Stimulated activated CD8-positive, alpha-beta memory T cell treated with anti-CD3 and anti-CD28 coated beads, Interleukin-2, amount 100 ng/mL, for 48 hours (primary cell): ENCODE data around the gene OR5L1.

Experiments used
- DNase-seq, 2 donors: peaks; one replicate each; pipeline ENCODE4 v3.0.0-alpha.2; 2020; ENCODE audit warnings: low read depth in 2 of 2

OR5L1 gene

DNA sequence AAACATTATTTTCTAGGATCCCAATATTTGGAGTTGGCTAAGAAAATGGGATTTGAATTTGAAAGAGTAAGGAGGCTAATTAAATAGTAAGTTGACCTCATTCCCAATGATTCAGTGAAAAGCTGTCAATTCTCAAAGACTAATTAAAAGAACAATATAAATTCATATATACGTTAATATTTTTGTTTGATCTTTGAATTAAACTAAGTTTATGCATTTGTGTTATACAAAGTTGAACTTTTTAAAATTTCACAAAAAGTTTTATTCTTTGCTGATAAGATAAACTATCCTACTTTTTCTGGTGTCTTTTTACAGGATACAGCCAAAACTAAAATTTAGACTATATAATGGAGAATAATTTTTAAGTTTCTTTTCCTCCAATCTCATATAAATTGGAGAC lies at the start of gene OR5L1:
Gene OR5L1, plus strand, starts transcription at position 301 of the 400 bp plus-strand sequence. CDS start 100 bp downstream, outside the sequence.
- DNase-seq, result no peak

DNA sequence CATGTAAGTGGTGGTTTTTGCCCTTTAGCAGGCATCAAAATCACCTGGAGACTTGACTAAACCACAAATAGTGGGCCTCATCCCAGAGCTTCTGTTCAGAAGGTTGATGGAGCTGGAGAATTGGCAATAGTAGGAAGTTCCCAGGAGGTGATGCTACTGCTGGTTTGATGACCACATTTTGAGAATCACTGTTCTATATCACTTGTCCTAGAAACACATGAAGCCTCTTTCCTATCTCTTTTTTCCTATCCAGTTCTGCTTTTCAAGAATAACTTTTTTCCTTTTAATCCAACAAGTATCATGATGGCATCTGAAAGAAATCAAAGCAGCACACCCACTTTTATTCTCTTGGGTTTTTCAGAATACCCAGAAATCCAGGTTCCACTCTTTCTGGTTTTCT lies 38.0 kb upstream of the OR5L1 start, which contains the start of gene OR5D13:
Gene OR5D13, plus strand, starts transcription at position 301 of the 400 bp plus-strand sequence. Its CDS starts 0 bp downstream, at position 301.
- no peak for DNase-seq

DNA sequence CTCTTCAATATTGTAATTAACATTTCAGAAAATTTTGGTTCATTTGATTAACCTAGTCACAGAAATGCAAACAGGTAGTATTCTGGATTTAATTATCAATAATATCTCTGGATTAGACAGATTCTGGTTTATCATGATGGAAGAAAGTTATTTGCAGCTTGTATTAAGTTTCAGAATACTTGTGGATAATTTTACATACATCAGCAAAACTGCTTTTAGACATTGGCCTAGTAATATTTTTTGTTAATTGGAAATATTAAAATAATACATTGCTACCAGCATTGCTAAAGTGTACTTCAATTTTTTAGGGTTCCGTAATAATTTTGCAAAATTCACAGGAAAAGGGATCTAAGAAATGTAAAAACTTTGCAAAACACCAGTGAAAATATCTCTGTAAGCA lies 19.6 kb upstream of the OR5L1 start:
- no peak for DNase-seq

DNA sequence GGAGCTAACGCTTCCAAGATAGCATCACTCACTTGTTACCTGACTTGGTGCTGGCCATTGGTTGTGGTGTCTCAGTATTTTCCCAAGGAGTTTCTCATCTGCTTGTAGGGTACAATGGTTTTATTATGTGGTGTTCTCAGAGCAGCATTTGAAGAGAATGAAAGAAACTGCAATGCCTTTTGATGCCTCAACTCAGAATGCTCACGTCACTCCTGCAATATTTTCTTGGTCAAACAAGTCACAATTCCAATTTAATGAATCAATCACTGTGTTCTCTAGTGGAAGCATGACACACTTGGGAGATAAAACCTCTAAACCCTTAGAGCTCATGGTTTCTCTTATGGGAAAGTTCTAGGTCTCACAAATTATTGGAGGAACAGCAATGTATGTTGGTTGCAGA lies 17.8 kb upstream of the OR5L1 start:
- no peak for DNase-seq

DNA sequence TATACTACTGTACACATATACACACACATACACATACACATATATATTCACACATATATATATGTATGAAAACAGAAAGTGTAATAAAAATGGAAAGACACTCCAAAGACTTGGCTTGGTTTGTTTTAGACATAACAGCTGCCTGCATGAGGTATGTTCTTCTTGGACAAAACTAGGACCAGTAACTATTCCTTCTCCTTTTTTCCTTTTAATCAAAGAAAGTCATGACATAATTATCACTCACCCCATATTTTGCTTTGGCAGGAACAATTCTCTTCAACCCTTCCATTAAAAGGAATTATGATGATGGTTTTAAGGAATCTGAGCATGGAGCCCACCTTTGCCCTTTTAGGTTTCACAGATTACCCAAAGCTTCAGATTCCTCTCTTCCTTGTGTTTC lies 15.9 kb upstream of the OR5L1 start, which contains the start of gene OR5D14:
Gene OR5D14, plus strand, starts transcription at position 301 of the 400 bp plus-strand sequence. Its CDS starts 0 bp downstream, at position 301.
- no peak for DNase-seq

DNA sequence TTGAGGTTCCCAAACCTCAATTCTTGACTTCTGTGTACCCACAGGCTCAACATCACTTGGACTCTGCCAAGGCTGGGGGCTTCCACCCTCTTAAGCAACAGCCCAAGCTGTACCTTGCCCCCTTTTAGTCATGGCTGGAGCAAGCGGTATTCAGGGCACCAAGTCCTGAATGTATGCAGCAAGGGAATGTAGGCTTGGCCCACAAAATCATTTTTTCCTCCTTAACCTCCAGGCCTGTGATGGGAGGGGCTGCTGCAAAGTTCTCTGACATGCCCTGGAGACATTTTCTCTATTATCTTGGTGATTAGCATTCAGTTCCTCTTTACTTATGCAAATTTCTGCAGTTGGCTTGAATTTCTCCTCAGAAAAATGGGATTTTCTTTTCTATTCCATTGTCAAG lies 4.9 kb upstream of the OR5L1 start:
- DNase-seq, result no peak

- DNase-seq, result no peak
Observed at GRCh38 chr11:55819330-55819729, 8.2 kb downstream of the OR5L1 start, which contains the start of gene OR5D18. TSS of gene OR5D18 (plus strand) at chr11:55819630. CDS start at chr11:55819630, 0 bp downstream.

- DNase-seq, result no peak
Observed at GRCh38 chr11:55826919-55827318, 15.8 kb downstream of the OR5L1 start, which contains the start of gene OR5L2. TSS of gene OR5L2 (plus strand) at chr11:55827219. CDS start at chr11:55827219, 0 bp downstream.

DNA sequence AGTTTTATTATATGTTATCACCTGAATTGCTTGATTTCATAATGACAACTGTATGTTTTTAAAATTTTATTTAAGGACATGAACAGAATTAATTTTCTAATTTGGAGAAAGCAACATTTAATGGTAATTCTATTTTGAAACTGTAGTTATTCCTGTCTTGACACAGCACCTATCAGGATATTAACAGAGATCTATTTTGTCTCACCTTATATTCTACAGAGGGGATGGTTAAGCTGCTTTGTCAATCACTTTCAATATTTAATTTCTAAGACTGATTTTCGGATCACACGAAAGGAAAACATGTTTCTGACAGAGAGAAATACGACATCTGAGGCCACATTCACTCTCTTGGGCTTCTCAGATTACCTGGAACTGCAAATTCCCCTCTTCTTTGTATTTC lies 27.3 kb downstream of the OR5L1 start, which contains the start of gene OR5D16:
Gene OR5D16, plus strand, starts transcription at position 301 of the 400 bp plus-strand sequence. Its CDS starts 0 bp downstream, at position 301.
- no peak for DNase-seq

DNA sequence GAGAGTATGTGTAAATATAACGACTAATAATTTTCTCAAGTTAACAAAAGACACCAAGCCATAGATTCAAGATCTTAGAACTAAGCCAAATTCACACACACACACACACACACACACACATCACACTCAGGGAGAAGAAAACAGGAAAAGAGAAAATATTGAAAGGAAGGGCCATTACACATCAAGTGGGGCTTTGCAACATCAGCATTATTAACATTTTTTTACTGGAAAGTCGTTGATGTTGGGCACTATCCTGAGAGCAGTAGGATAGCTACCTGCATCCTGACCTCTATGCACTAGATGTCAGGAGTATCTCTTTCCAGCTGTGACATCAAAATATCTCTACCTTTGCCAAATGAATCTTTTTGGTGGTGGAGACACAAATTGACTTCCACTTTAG lies 36.3 kb downstream of the OR5L1 start:
- DNase-seq, result no peak

GRCh38 chr11:55849037-55849436 lies 37.9 kb downstream of the OR5L1 start:
- DNase-seq, result no peak

GRCh38 chr11:55852141-55852540 lies 41.0 kb downstream of the OR5L1 start:
- DNase-seq, result no peak

DNA sequence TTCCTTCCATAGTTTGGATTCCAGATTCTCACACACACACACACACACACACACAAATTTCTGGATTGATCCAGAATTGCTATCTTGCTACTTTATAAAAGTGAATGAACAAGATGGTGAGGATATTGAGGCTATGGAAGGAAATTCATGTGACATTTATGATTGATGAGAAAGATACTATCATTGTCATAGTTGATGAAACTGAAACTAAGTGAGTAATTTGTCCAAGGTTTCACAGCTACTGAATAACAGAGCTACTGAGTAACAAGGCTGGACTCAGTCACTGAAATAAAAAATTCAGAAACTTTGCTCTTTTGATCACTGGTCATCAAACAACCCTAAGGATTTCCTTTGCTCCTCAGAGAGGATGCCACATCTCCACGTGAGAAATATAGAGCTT lies 43.5 kb downstream of the OR5L1 start:
- DNase-seq, result no peak
